GM12878 (cell line): ENCODE results near the gene TMEM63B. TPM values are rescaled to one million over a fixed set of nuclear protein-coding genes. Genes with fewer than 3 reads are reported as not detected.

Experiments
- ATAC-seq: fragments of 200-7000 bp; cut with Tn5 transposase; 3 replicates; pipeline ENCODE4 v1.9.1; 2020; ENCODE audit warnings: mild to moderate bottlenecking, moderate library complexity
- BruUV-seq: library from RNA; stranded (reverse); fragments of 400-500 nt; replicated peaks from 2 replicates; lab custom pipeline; 2021; lab: Mats Ljungman, UMichigan
- CTCF ChIA-PET: fragments of 300-600 bp; sonication (Branson Sonifier 250); formaldehyde crosslinking; extraction: SDS; loops from one replicate; lab custom pipeline; 2021; ENCODE audit warnings: inconsistent platforms; lab: Yijun Ruan, JAX
- POLR2A ChIA-PET: fragments of 350-600 bp; formaldehyde crosslinking; extraction: SDS; loops from one replicate; lab custom pipeline; 2021; ENCODE audit warnings: inconsistent platforms; lab: Charles Lee
- RAD21 ChIA-PET: fragments of 300-600 bp; sonication (Branson Sonifier 250); formaldehyde crosslinking; loops from one replicate; lab custom pipeline; 2023; ENCODE audit warnings: antibody characterized with exemption; ENCODE audit not compliant: unreplicated experiment; lab: Charles Lee
- SMC1A ChIA-PET: fragments of 300-600 bp; sonication (Branson Sonifier 250); formaldehyde crosslinking; loops from one replicate; lab custom pipeline; 2023; ENCODE audit not compliant: unreplicated experiment, uncharacterized antibody; lab: Charles Lee
- DNase-seq: peaks from one replicate; pipeline ENCODE4 v3.0.0-alpha.2; 2011; ENCODE audit warnings: low read depth, low spot score
- FAIRE-seq: peaks from 3 replicates; lab custom pipeline; 2011; peaks lifted over from hg19 to GRCh38; lab: Jason Lieb, UNC
- H2AFZ ChIP-seq: 2 replicates; pipeline ENCODE4 v1.6.0; 2011; ENCODE audit warnings: low read depth, low read length, control low read depth; ENCODE audit not compliant: control insufficient read depth
- H3K27ac ChIP-seq: 2 replicates; pipeline ENCODE4 v1.5.1; 2011; ENCODE audit warnings: control low read depth; ENCODE audit not compliant: control insufficient read depth, insufficient read depth
- H3K27me3 ChIP-seq, 2 experiments: replicated peaks in 1 of 2; 2 replicates each; pipeline versions ENCODE4 v1.6.0 to v1.6.1; 2011; ENCODE audit warnings: low read length in 1 of 2; ENCODE audit not compliant: control insufficient read depth in 2 of 2, insufficient read depth in 2 of 2
- H3K36me3 ChIP-seq, 2 experiments: 2 replicates each; pipeline ENCODE4 v1.5.1; 2011; ENCODE audit warnings: low read length in 1 of 2; ENCODE audit not compliant: control insufficient read depth in 2 of 2, insufficient read depth in 2 of 2
- H3K4me1 ChIP-seq: 2 replicates; pipeline ENCODE4 v1.6.1; 2011; ENCODE audit warnings: mild to moderate bottlenecking, low read length, moderate library complexity, mixed read lengths; ENCODE audit not compliant: control insufficient read depth, insufficient read depth
- H3K4me2 ChIP-seq: 2 replicates; pipeline ENCODE4 v1.6.0; 2011; ENCODE audit warnings: control low read depth; ENCODE audit not compliant: control insufficient read depth, insufficient read depth
- H3K4me3 ChIP-seq: fragments of 200-600 bp; sonication (generic); 2 replicates; pipeline ENCODE4 v1.5.1; 2016
- H3K79me2 ChIP-seq: 2 replicates; pipeline ENCODE4 v1.6.0; 2011; ENCODE audit warnings: low read length; ENCODE audit not compliant: control insufficient read depth, insufficient read depth
- H3K9ac ChIP-seq: 2 replicates; pipeline ENCODE4 v1.8.0; 2011; ENCODE audit warnings: low read length, control low read depth, mixed read lengths; ENCODE audit not compliant: control insufficient read depth, insufficient read depth
- H3K9me3 ChIP-seq: replicated peaks from 3 replicates; pipeline ENCODE4 v1.5.1; 2011; ENCODE audit warnings: mild to moderate bottlenecking, low read length; ENCODE audit not compliant: control insufficient read depth, insufficient read depth
- H4K20me1 ChIP-seq: 2 replicates; pipeline ENCODE4 v1.6.0; 2011; ENCODE audit not compliant: control insufficient read depth, insufficient read depth
- BMI1 ChIP-seq: fragments of 450-650 bp; IDR thresholded peaks from 2 replicates; pipeline ENCODE4 v1.6.1; 2016; ENCODE audit warnings: mild to moderate bottlenecking, moderate library complexity, borderline replicate concordance
- E4F1 ChIP-seq: fragments of 450-650 bp; IDR thresholded peaks from 2 replicates; pipeline ENCODE4 v1.6.1; 2018; ENCODE audit warnings: borderline replicate concordance, mild to moderate bottlenecking; ENCODE audit not compliant: partially characterized antibody
- EP300 ChIP-seq, 2 experiments: fragments of 150-350 bp in 1 of 2; IDR thresholded peaks; 2 replicates each; pipeline ENCODE4 v1.6.1; 2011 to 2012; ENCODE audit warnings: low read depth in 2 of 2, low read length in 2 of 2, borderline replicate concordance in 1 of 2, improper control_type of control experiment in 1 of 2, inconsistent platforms in 1 of 2; ENCODE audit not compliant: control insufficient read depth in 1 of 2
- ETV6 ChIP-seq, 2 experiments: fragments of 450-650 bp in 1 of 2; IDR thresholded peaks in 1 of 2; conservative IDR thresholded peaks in 1 of 2; 2 replicates each; pipeline ENCODE4 v1.6.1; 2014; ENCODE audit warnings: antibody characterized with exemption in 1 of 2, borderline replicate concordance in 1 of 2, low read depth in 1 of 2, mild to moderate bottlenecking in 1 of 2, moderate library complexity in 1 of 2
- HCFC1 ChIP-seq: fragments of 150-350 bp; IDR thresholded peaks from 2 replicates; pipeline ENCODE4 v1.6.1; 2014; ENCODE audit warnings: low read length
- KAT2A ChIP-seq: conservative IDR thresholded peaks from 2 replicates; pipeline ENCODE4 v1.6.1; 2011; ENCODE audit warnings: low read depth, low read length; ENCODE audit not compliant: control insufficient read depth
- MEF2B ChIP-seq: fragments of 450-650 bp; IDR thresholded peaks from 2 replicates; pipeline ENCODE4 v1.6.1; 2018; ENCODE audit warnings: mild to moderate bottlenecking, moderate library complexity; ENCODE audit not compliant: partially characterized antibody, poor library complexity, severe bottlenecking
- PAX5 ChIP-seq: IDR thresholded peaks from 2 replicates; pipeline ENCODE4 v1.6.1; 2011; ENCODE audit warnings: low read depth, low read length, borderline replicate concordance
- POLR2A ChIP-seq: IDR thresholded peaks from 2 replicates; pipeline ENCODE4 v1.6.1; 2011; ENCODE audit warnings: low read depth, mild to moderate bottlenecking, low read length
- POLR2AphosphoS5 ChIP-seq: IDR thresholded peaks from 2 replicates; pipeline ENCODE4 v1.6.1; 2011; ENCODE audit warnings: mild to moderate bottlenecking, low read length, inconsistent platforms
- POU2F2 ChIP-seq: IDR thresholded peaks from 3 replicates; pipeline ENCODE4 v1.6.1; 2011; ENCODE audit warnings: low read depth, mild to moderate bottlenecking, low read length, borderline replicate concordance
- RAD51 ChIP-seq: fragments of 450-650 bp; IDR thresholded peaks from 2 replicates; pipeline ENCODE4 v1.6.1; 2016; ENCODE audit warnings: moderate library complexity, mild to moderate bottlenecking, inconsistent platforms
- RB1 ChIP-seq: fragments of 450-650 bp; formaldehyde crosslinking; IDR thresholded peaks from 2 replicates; pipeline ENCODE4 v1.6.1; 2017; ENCODE audit warnings: mild to moderate bottlenecking, borderline replicate concordance
- SIX5 ChIP-seq: IDR thresholded peaks from 2 replicates; pipeline ENCODE4 v1.6.1; 2011; ENCODE audit warnings: mild to moderate bottlenecking, low read depth, low read length, moderate library complexity; ENCODE audit not compliant: severe bottlenecking
- SMAD5 ChIP-seq: IDR thresholded peaks from 2 replicates; pipeline ENCODE4 v1.6.1; 2016; ENCODE audit warnings: antibody characterized with exemption, low read depth
- SMARCA5 ChIP-seq: fragments of 450-650 bp; IDR thresholded peaks from 2 replicates; pipeline ENCODE4 v1.6.1; 2017; ENCODE audit warnings: mild to moderate bottlenecking
- SRF ChIP-seq, 2 experiments: IDR thresholded peaks; 2 replicates each; pipeline ENCODE4 v1.6.1; 2011; ENCODE audit warnings: low read depth in 2 of 2, low read length in 2 of 2, mild to moderate bottlenecking in 1 of 2, moderate library complexity in 1 of 2
- WRNIP1 ChIP-seq: IDR thresholded peaks from 2 replicates; pipeline ENCODE4 v1.6.1; 2011; ENCODE audit warnings: low read depth, low read length, improper control_type of control experiment, borderline replicate concordance
- YY1 ChIP-seq: IDR thresholded peaks from 2 replicates; pipeline ENCODE4 v1.6.1; 2011; ENCODE audit warnings: low read depth, mild to moderate bottlenecking, low read length
- WGBS: methylation state at CpG from one replicate; pipeline ENCODE4 v1.1.6; 2016; ENCODE audit warnings: low lambda C conversion rate; ENCODE audit not compliant: insufficient replicate concordance, insufficient coverage; ENCODE audit errors: missing lambda C conversion rate; 5-methylcytosine and 5-hydroxymethylcytosine counted together
- in situ Hi-C: fragments of 300-500 bp; cut with MboI; formaldehyde crosslinking; loops from 9 replicates; pipeline ENCODE4 v1.14.3; 2018; ENCODE audit warnings: mixed read lengths
- intact Hi-C: fragments of 100-400 bp; cut with micrococcal nuclease; formaldehyde crosslinking; loops from one replicate; pipeline ENCODE4 v1.14.2; 2022; ENCODE audit not compliant: unreplicated experiment
- polyA plus RNA-seq, 11 experiments: library from polyadenylated mRNA; depleted of rRNA in 4 of 11; unstranded in 6 of 11; stranded (reverse) in 5 of 11; fragments of >200 nt; fragmentation: Nextera tagmentation in 4 of 11; fragmentation: Illumina TruSeq in 1 of 11; extraction: Ambion mirVana in 4 of 11; extraction: Trizol in 1 of 11; gene quantifications; 1 replicate in 1 of 11; 2 replicates in 10 of 11; pipeline versions ENCODE4 v1.2.1 to v1.2.3, GENCODE V29; 2011 to 2016; ENCODE audit warnings: inconsistent platforms in 2 of 11, missing spikeins in 2 of 11, low read depth in 1 of 11
- total RNA-seq, 4 experiments: library from RNA; depleted of rRNA in 3 of 4; stranded (reverse); fragments of >200 nt in 3 of 4; fragmentation: Illumina TruSeq in 1 of 4; extraction: Trizol in 1 of 4; gene quantifications; 2 replicates each; pipeline versions ENCODE4 v1.2.1 to v1.2.3, GENCODE V29; 2013 to 2021
- TF ChIP-seq, protein P1 (sequence below): IDR thresholded peaks from 2 replicates; pipeline ENCODE4 v1.6.1; 2012; ENCODE audit warnings: low read length, inconsistent platforms

The TMEM63B gene
- total and polyA plus RNA-seq, 10 of the 15 experiments (the other 5 are each of a cell fraction or from before 2014, with no cell fraction given): 0.09 to 15.0 (median 7.1) TPM; not detected in 1

DNA sequence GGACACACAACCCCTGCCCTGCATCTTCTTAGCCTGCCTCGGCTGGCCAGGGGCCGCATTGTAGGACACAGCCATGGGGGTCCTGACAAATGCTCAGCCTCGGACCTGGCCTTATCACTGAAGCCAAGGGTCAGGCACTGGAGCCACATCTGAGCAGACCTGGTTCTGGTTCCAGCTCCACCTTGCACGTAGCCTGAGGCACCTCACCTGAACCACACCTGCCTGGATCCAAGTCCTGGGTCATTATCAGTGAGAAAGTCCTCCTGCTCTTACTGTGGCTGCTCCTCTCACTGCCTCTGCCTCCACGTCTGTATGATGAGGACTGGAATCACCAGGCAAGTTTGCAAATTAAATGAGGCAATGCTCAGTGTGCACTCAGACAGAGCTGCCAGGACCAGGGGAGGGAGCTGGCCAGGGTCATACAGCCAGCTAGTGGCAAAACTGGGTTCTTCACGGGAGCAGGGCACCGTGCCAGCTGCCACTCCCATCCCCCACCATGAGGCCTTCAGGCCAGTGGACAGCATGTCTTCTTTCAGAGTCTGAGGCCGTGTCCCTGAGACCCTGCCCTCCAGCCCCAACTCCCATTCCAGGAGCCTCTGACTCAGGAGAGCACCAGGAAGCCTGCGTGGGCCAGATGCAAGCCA, 40.3 kb upstream of the TMEM63B start:
- TF ChIP-seq WRNIP1 (no peak), PAX5 (no peak), RAD51 (no peak), BMI1 (no peak), HCFC1 (no peak), E4F1 (no peak), POLR2AphosphoS5 (no peak), POLR2A (no peak), MEF2B (no peak), RB1 (no peak), EP300 (IDR thresholded peaks at IDR 0.05; ENCODE audit: borderline replicate concordance in 1 of 2, control insufficient read depth in 1 of 2, low read depth in 2 of 2, low read length in 2 of 2) (no peak), SMARCA5 (no peak), POU2F2 (no peak), ETV6 (conservative IDR thresholded peaks at IDR 0.05 in 1 of 2, IDR thresholded peaks at IDR 0.05 in 1 of 2; ENCODE audit: borderline replicate concordance in 1 of 2, low read depth in 1 of 2) (no peak), SMAD5 (no peak), KAT2A (no peak), SIX5 (no peak), SRF (IDR thresholded peaks at IDR 0.05; ENCODE audit: low read depth in 2 of 2, low read length in 2 of 2) (no peak), YY1 (no peak)
- TF ChIP-seq, protein P1, sequence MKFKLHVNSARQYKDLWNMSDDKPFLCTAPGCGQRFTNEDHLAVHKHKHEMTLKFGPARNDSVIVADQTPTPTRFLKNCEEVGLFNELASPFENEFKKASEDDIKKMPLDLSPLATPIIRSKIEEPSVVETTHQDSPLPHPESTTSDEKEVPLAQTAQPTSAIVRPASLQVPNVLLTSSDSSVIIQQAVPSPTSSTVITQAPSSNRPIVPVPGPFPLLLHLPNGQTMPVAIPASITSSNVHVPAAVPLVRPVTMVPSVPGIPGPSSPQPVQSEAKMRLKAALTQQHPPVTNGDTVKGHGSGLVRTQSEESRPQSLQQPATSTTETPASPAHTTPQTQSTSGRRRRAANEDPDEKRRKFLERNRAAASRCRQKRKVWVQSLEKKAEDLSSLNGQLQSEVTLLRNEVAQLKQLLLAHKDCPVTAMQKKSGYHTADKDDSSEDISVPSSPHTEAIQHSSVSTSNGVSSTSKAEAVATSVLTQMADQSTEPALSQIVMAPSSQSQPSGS: no peak
- ChIA-PET POLR2A (interaction anchor here (0.6 kb wide), 1 partner anchor 35 kb away, joined by 3 read pairs; no protein-coding TSS in a partner anchor), SMC1A (interaction anchor here (1.2 kb wide), 1 partner anchor 421 kb away, joined by 3 read pairs; no protein-coding TSS in a partner anchor), CTCF (interaction anchor here (0.9 to 2.7 kb wide), 4 partner anchors 9 to 478 kb away, joined by 3 to 7 read pairs (median 4); no protein-coding TSS in a partner anchor), RAD21 (no interaction called here)
- Histone ChIP-seq H3K79me2 (no peaks in the 10 kb centered on the region), H3K9ac (no peak overlapping the region), H3K4me2 (no peak overlapping the region), H2AFZ (no peak overlapping the region), H3K9me3 (no peaks in the 10 kb centered on the region), H3K4me3 (no peak overlapping the region), H3K27me3 (no peaks in the 10 kb centered on the region), H3K36me3 (no peaks in the 10 kb centered on the region), H3K27ac (no peak overlapping the region), H4K20me1 (no peaks in the 10 kb centered on the region), H3K4me1 (no peaks in the 10 kb centered on the region)
- no peak for FAIRE-seq
- intact Hi-C loops (no loop called here), in situ Hi-C loops (no loop called here)
- no peak for DNase-seq
- BruUV-seq: no TSS peak
- WGBS: 50% methylated on average over 9 of the region's 9 CpGs
- no peak for ATAC-seq
